ENCODE data around the gene S100A7A.
"Not testable (repeated sequence)": the region's sequence is repeated elsewhere in the genome, so short reads cannot be mapped to it uniquely, and the experiment has no call there.

S100A7A gene

DNA sequence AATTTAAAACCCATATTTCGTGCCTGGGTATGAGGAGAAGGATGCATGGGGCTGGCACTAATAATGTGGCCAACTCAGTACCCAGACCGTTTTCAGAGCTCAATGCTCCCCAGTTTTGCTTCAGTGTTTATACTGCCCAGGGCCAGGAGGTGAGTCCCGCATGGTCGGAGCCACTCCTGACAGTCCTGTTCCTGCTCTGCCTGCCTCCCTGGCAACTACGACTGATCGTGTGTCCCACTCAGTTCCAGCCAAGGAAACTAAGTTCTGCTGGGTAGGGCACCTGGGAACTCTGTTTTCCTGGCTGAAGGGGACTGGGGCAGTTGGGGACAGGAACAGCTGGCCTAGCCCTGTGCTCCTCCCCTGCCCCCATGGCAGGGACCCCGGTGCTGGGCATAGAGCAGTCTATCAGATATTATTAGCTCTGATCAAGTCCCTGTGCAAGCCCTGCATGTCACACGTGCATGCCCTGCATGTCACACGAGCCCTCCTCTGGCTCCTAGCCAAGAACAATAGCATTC lies 25.0 kb downstream of the S100A7A start:
- H3K36me3 ChIP-seq (ENCODE audit: insufficient read depth, low read length) = no peaks in the 10 kb centered on the region
- no peak overlapping the region for H3K9ac ChIP-seq (ENCODE audit: low read depth, low read length)
- no peak overlapping the region for H3K4me2 ChIP-seq (ENCODE audit: low read length)
- H3K4me3 ChIP-seq (ENCODE audit: low read length) = no peak overlapping the region
- H3K9me3 ChIP-seq (replicated peaks; ENCODE audit: low read length) = no peaks in the 10 kb centered on the region
- H3K27me3 ChIP-seq (ENCODE audit: control insufficient read depth, insufficient read depth, low read length) = peaks cover 9% of the 10 kb centered on the region
- H3K4me1 ChIP-seq (ENCODE audit: control insufficient read depth, insufficient read depth, low read length) = no peaks in the 10 kb centered on the region

GRCh38 chr1:153443486-153443885 lies 27.2 kb downstream of the S100A7A start:
- H3K4me3 ChIP-seq (ENCODE audit: low read length) = no peak overlapping the region
- no peaks in the 10 kb centered on the region for H3K9me3 ChIP-seq (replicated peaks; ENCODE audit: low read length)
- no peaks in the 10 kb centered on the region for H3K36me3 ChIP-seq (ENCODE audit: insufficient read depth, low read length)
- H3K4me2 ChIP-seq (ENCODE audit: low read length) = no peak overlapping the region
- H3K9ac ChIP-seq (ENCODE audit: low read depth, low read length) = no peak overlapping the region
- H3K4me1 ChIP-seq (ENCODE audit: control insufficient read depth, insufficient read depth, low read length) = peaks cover 7% of the 10 kb centered on the region
- H3K27me3 ChIP-seq (ENCODE audit: control insufficient read depth, insufficient read depth, low read length) = peaks cover 9% of the 10 kb centered on the region

DNA sequence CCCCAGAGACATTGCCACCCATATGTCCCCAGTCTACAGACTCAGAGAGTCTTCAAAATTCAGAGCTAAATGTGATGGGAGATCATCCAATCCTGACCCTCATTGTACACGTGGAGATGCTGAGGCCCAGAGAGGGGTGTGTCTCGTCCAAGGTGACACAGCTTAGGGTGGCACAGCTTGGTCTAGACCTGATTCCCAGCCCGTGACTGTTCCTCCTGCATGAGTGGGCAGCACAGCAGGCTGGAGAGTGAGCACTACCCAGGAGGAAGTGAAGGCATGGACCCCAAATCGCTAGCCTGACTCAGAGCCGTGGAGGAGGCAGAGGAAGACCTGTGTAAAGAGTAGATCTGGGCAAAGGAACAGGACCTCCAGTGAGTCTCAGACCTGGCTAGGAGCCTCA lies 27.8 kb downstream of the S100A7A start:
- no peaks in the 10 kb centered on the region for H3K9me3 ChIP-seq (replicated peaks; ENCODE audit: low read length)
- H3K4me2 ChIP-seq (ENCODE audit: low read length) = no peak overlapping the region
- H3K9ac ChIP-seq (ENCODE audit: low read depth, low read length) = no peak overlapping the region
- peaks cover 7% of the 10 kb centered on the region for H3K27me3 ChIP-seq (ENCODE audit: control insufficient read depth, insufficient read depth, low read length)
- H3K36me3 ChIP-seq (ENCODE audit: insufficient read depth, low read length) = no peaks in the 10 kb centered on the region
- no peak overlapping the region for H3K4me3 ChIP-seq (ENCODE audit: low read length)
- H3K4me1 ChIP-seq (ENCODE audit: control insufficient read depth, insufficient read depth, low read length) = peaks cover 7% of the 10 kb centered on the region

DNA sequence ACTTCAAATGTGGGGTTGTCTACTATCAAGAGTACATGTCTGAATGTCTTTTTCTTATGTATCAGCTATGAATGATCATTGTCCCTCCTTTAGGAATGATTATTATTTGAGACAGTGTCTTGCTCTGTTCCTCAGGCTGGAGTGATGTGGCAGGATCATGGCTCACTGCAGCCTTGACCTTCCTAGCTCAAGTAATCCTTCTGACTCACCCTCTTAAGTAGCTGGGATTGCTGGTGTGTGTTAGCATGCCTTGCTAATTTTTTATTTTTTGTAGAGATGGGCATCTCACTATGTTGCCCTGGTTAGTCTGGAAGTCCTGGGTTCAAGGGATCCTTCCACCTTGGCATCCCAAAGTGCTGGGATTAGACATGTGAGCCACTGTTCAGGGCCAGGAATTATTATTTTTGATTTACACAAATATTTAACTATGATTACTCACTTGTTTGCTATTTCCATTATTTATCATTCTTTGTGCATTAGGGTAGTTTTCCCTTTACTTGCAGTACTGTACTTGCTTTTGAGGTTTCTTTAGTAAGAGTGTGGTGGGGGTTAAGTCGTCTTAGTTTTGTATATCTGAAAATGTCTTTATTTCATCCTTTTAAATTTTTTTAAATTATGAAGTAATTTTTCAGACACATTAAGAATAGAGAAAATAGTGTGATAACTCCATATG lies 31.3 kb downstream of the S100A7A start:
- H3K4me3 ChIP-seq (ENCODE audit: low read length) = no peak overlapping the region
- H3K9me3 ChIP-seq (replicated peaks; ENCODE audit: low read length) = no peaks in the 10 kb centered on the region
- peaks cover 5% of the 10 kb centered on the region for H3K27me3 ChIP-seq (ENCODE audit: control insufficient read depth, insufficient read depth, low read length)
- peaks cover 7% of the 10 kb centered on the region for H3K4me1 ChIP-seq (ENCODE audit: control insufficient read depth, insufficient read depth, low read length)
- no peak overlapping the region for H3K9ac ChIP-seq (ENCODE audit: low read depth, low read length)
- no peaks in the 10 kb centered on the region for H3K36me3 ChIP-seq (ENCODE audit: insufficient read depth, low read length)
- H3K4me2 ChIP-seq (ENCODE audit: low read length) = no peak overlapping the region

- not testable (repeated sequence) for H3K9me3 ChIP-seq (replicated peaks; ENCODE audit: low read length); H3K4me3 ChIP-seq (ENCODE audit: low read length); H3K27me3 ChIP-seq (ENCODE audit: control insufficient read depth, insufficient read depth, low read length); H3K4me2 ChIP-seq (ENCODE audit: low read length); H3K36me3 ChIP-seq (ENCODE audit: insufficient read depth, low read length); H3K9ac ChIP-seq (ENCODE audit: low read depth, low read length); H3K4me1 ChIP-seq (ENCODE audit: control insufficient read depth, insufficient read depth, low read length)
These were observed 32.5 kb downstream of the S100A7A start for GRCh38 chr1:153448851-153449250.

DNA sequence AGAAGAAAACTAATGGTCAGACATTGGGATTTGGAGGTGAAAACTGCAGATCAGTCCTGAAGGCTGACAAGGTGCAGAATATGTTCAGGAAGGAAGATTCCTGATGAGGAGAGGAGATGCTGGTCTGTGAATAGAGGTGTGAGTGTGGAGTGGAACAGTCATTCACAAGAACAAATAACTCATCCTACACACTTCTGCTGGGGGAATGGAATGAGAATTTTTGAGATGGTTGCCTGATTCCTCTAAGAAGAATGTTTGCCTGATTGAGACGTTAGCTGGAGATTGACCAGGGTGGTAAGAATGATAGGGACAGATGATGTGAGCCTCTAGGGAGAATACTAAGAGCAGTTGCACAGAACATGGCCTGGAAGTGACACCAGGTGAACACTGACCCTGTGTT lies 40.1 kb downstream of the S100A7A start:
- Histone ChIP-seq H3K4me1 (ENCODE audit: control insufficient read depth, insufficient read depth, low read length) (no peaks in the 10 kb centered on the region), H3K4me3 (ENCODE audit: low read length) (no peak overlapping the region)

DNA sequence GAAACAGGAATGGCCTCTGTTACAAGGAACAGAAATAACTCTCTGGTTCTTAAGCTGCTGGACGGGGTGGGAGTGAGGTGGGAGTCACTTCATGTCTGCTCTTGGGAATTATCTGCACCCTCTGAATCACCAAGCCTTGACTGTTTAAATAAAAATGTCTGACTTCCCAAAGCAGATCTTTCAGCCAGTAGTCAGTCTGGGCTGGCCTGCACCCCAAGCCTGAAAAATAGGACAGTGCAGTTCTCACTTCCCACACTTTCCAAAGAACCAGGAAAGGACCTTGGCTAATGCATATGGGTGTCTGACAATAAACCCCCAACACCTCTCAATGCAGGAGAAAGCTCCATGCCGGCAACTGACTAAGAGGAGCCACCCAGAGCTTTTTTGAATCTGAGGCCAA lies 43.3 kb downstream of the S100A7A start:
- no peak overlapping the region for H3K4me3 ChIP-seq (ENCODE audit: low read length)
- H3K4me2 ChIP-seq (ENCODE audit: low read length) = no peak overlapping the region
- no peaks in the 10 kb centered on the region for H3K9me3 ChIP-seq (replicated peaks; ENCODE audit: low read length)
- no peaks in the 10 kb centered on the region for H3K36me3 ChIP-seq (ENCODE audit: insufficient read depth, low read length)
- H3K9ac ChIP-seq (ENCODE audit: low read depth, low read length) = no peak overlapping the region
- peaks cover 32% of the 10 kb centered on the region for H3K27me3 ChIP-seq (ENCODE audit: control insufficient read depth, insufficient read depth, low read length)
- no peaks in the 10 kb centered on the region for H3K4me1 ChIP-seq (ENCODE audit: control insufficient read depth, insufficient read depth, low read length)

More for the DNA sequence above, 40.1 kb downstream of the S100A7A start:
- H3K9me3 ChIP-seq (replicated peaks; ENCODE audit: low read length) = no peaks in the 10 kb centered on the region
- H3K36me3 ChIP-seq (ENCODE audit: insufficient read depth, low read length) = no peaks in the 10 kb centered on the region
- no peak overlapping the region for H3K4me2 ChIP-seq (ENCODE audit: low read length)
- H3K27me3 ChIP-seq (ENCODE audit: control insufficient read depth, insufficient read depth, low read length) = peaks cover 10% of the 10 kb centered on the region
- no peak overlapping the region for H3K9ac ChIP-seq (ENCODE audit: low read depth, low read length)

GRCh38 chr1:153460551-153460950 lies 44.2 kb downstream of the S100A7A start, which contains the start of gene S100A7:
Gene S100A7, minus strand, starts transcription at chr1:153460651. Its CDS starts 1,638 bp downstream, at chr1:153459013.
- H3K27me3 ChIP-seq (ENCODE audit: control insufficient read depth, insufficient read depth, low read length) = peaks cover 32% of the 10 kb centered on the region
- H3K4me3 ChIP-seq (ENCODE audit: low read length) = no peak within 1 kb of the TSS
- no peaks in the 10 kb centered on the region for H3K4me1 ChIP-seq (ENCODE audit: control insufficient read depth, insufficient read depth, low read length)

DNA sequence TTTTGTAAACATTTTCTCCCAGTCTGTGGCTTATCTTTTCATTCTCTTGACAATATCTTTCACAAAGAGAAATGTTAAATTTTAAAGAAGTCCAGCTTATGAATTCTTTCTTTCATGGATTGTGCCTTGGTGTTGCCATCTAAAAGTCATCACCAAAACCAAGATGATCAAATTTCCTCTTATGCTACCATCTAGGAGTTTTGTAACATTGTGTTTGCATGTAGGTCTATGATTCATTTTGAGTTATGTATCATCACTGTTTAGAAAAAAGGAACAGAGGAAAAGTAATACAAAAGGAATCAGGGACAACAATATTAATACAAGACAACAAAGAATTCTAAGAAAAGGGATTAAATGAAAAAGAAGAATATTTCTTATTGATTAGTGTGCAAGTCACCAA lies 46.4 kb downstream of the S100A7A start:
- H3K4me3 ChIP-seq (ENCODE audit: low read length); H3K4me2 ChIP-seq (ENCODE audit: low read length); H3K36me3 ChIP-seq (ENCODE audit: insufficient read depth, low read length); H3K9ac ChIP-seq (ENCODE audit: low read depth, low read length); H3K4me1 ChIP-seq (ENCODE audit: control insufficient read depth, insufficient read depth, low read length); H3K9me3 ChIP-seq (replicated peaks; ENCODE audit: low read length): not testable (repeated sequence)
- H3K27me3 ChIP-seq (ENCODE audit: control insufficient read depth, insufficient read depth, low read length) = peaks cover 27% of the 10 kb centered on the region

More at GRCh38 chr1:153460551-153460950, 44.2 kb downstream of the S100A7A start, which contains the start of gene S100A7:
- Histone ChIP-seq H3K9ac (ENCODE audit: low read depth, low read length) (no peak within 1 kb of the TSS), H3K4me2 (ENCODE audit: low read length) (no peak within 1 kb of the TSS), H3K9me3 (replicated peaks; ENCODE audit: low read length) (no peaks in the 10 kb centered on the region), H3K36me3 (ENCODE audit: insufficient read depth, low read length) (no peaks in the 10 kb centered on the region)

GRCh38 chr1:153465811-153466636 lies 49.7 kb downstream of the S100A7A start:
- Histone ChIP-seq H3K4me2 (ENCODE audit: low read length) (no peak overlapping the region), H3K4me1 (ENCODE audit: control insufficient read depth, insufficient read depth, low read length) (no peaks in the 10 kb centered on the region), H3K27me3 (ENCODE audit: control insufficient read depth, insufficient read depth, low read length) (peaks cover 22% of the 10 kb centered on the region), H3K36me3 (ENCODE audit: insufficient read depth, low read length) (no peaks in the 10 kb centered on the region), H3K9ac (ENCODE audit: low read depth, low read length) (no peak overlapping the region), H3K9me3 (replicated peaks; ENCODE audit: low read length) (no peaks in the 10 kb centered on the region), H3K4me3 (ENCODE audit: low read length) (no peak overlapping the region)

GRCh38 chr1:153466908-153467307 lies 50.6 kb downstream of the S100A7A start:
- Histone ChIP-seq H3K36me3 (ENCODE audit: insufficient read depth, low read length) (no peaks in the 10 kb centered on the region), H3K27me3 (ENCODE audit: control insufficient read depth, insufficient read depth, low read length) (peaks cover 20% of the 10 kb centered on the region), H3K4me2 (ENCODE audit: low read length) (no peak overlapping the region), H3K4me3 (ENCODE audit: low read length) (no peak overlapping the region), H3K9me3 (replicated peaks; ENCODE audit: low read length) (no peaks in the 10 kb centered on the region), H3K4me1 (ENCODE audit: control insufficient read depth, insufficient read depth, low read length) (no peaks in the 10 kb centered on the region), H3K9ac (ENCODE audit: low read depth, low read length) (no peak overlapping the region)

Data from skeletal muscle satellite cell (primary cell).